Measurements from ENCODE around the gene ZNF385C. TPM values are rescaled to one million over a fixed set of nuclear protein-coding genes. Genes with fewer than 3 reads are reported as not detected.

The ZNF385C gene
- total RNA-seq, 1 experiment from 2014 or later = 0.08 TPM

DNA sequence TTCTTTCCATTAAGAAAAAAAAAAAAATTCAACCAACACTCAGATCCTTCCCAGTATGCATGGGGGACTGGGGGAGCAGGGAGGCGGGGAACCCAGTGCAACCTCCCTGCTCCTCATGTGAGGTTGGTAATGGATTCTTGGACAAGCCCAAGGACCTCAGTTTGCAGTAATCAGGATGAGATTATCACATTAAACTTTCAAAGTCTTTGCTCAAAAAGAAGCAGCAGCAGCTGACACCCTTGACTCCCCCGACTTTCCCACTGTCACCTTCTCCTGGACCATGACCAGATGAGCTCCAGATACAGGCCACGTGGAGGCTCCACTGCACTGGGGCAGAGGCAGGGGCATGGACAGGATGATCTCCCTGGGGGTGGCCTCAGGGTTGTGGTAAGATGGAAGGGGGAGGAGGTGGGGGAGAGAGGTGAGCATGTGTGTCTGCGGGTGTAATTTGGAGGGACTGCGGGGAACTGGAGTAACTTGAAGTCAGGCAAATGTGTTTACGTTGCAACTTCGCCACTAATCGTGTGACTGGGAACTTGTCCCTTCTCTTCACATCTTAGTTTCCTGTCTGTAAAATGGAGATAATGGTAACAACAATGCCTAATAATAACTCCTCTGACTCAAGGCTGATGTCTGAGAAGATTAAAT is 19.8 kb downstream of the ZNF385C start:
- DNase-seq (ENCODE audit: low spot score) = no peak

DNA sequence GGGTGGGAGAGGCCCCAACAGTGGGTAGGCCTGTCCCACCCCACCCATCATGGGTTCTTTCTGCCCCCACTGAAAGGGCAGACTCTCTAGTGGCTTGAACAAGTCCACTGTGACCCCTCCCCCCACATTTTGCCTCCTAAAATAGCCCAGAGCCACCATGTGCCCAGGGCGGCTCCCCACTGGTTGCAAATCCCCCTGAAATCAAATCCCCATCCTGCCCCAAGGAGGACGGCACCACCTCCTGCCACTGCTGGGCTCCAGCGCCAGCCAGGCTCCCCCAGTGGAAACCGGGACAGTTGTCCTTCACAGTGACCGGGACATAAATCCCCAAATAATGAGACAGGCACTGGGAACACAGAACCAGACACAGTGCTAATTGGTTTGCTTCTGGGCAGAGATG is 20.5 kb downstream of the ZNF385C start:
- no peak for DNase-seq (ENCODE audit: low spot score)

DNA sequence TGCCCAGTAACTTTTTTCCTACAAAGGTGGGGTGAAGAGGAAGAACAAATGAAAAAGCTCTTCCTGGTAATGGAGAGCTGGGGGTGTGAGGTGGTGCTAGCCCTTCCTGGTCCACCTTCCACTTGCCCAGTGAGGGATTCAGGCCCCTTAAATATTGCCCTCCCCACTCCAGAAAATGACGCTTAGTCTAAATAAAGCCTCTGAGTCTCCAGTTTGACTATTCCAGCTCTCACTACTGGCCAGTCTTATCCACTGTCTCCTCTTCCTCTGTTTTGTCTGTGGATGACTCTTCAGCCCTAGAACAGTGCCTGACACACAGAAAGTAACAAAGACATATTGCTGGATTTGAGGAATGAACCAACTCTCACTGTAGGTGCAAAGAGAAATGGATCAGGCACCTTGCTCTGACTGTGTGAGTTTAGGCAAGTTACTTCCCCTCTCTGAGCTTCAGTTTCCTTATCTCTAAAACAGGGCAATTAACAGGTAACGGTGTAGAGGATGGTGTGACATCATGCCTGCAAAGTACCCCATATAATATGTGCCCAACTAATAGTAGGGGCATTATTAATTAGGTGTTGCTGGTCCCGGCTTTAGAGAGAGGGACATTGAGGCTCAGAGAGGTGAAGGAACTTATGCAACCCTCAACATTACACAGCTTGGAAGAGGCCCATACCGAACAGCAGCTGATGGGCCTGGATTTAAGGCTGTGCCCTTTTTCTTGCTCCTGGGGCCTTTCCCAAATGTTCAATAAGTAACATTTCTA is 21.3 kb downstream of the ZNF385C start:
- DNase-seq (ENCODE audit: low spot score) = no peak

DNA sequence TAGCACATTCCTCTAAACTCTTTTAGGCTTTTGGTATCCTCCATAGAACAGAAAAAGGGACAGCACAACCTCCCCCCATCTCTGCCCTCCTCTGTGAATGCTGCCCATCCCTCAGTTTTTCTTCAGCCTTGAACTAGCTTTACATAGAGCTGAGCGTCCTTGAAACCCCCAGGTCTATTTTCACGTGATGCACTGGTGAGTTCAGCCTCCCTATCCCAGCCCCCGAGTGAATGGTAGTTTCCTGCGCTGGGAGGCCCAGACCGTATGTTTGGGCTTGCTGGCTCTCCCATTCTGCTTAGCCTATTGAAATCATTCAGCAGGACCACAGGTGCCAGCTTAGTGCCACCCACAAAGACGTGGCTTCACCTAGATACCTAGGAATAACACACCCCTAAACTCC is 22.5 kb downstream of the ZNF385C start:
- DNase-seq (ENCODE audit: low spot score) = no peak

DNA sequence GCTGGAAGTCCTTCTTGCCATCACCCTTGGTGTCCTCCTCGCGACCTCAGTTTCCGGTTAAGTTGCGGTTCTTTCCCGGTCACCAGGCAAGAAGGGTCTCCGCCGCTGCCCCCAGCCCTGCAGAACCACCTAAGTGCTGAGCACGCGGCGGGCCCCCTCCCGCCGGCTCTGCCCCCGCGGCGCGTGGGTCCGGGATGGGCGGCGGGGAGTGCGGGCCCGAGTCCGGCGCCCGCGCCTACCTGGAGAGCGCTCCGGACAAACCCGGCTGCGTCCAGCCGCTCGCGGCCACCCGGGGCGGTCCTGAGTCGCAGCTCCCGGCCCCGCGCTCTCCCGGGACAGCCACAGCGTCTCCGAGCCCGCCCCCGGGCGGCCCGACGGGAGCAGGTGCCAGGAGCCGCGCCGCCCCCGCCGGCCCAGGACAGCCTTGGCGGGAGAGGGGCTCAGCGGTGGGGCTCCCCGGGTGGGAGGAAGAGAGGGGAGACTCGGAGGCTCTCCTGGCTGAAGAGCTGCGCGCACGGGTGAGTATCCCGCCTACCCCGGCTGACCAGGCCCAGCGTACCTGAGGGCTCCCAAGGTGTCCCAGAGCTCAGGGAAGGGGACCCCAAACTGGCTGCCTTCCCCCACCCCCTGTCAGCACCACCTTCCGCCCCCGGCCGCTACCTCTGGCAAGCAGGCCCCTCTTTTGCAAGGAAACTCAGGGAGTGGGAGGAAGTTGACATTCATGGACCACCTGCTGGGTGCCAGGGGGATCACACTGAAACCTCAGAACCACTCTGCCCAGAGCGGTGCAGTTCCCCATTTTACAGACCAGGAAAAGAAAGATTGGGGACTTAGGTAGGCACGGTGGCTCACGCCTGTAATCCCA is 25.7 kb downstream of the ZNF385C start:
- no peak for DNase-seq (ENCODE audit: low spot score)

DNA sequence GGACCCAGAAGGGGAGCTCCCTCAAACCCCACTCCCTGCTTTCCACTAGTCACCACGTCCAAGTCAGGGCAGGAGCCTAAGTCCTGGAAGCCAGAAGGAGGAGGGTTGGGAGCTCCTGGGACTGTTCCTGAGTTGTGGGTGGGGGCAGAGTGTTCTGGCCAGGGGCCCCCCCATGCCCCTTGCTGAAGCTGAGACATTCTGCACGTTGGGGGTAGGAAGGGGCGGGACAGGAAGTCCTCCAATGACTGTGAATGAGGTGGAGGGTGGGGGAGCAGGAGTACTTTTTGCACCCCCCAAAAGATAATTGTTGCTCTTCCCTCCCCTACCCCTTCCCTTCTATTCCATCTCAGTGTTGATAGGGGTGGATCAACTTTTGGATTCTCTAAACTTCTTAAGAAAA is 26.5 kb downstream of the ZNF385C start:
- no peak for DNase-seq (ENCODE audit: low spot score)

DNA sequence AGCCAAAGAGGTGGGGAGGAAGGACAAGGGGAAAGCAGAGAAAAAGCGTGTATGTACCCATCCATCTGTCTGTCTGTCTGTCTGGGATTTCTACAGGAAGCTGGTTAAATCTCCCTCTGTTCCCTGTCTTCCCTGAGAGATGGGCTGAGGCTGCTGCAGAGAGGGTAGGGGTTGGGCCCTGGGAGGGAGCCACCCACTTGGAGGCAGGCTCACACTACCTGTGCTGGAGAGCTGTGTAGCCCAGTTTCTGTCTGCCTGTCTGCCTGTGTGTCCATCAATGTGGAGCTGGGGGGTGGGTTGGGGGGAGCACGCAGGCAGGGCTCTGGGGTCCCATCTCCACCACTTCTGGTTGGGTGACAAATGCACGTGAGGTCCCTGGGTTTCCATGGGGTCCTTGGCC is 29.3 kb downstream of the ZNF385C start:
- no peak for DNase-seq (ENCODE audit: low spot score)

DNA sequence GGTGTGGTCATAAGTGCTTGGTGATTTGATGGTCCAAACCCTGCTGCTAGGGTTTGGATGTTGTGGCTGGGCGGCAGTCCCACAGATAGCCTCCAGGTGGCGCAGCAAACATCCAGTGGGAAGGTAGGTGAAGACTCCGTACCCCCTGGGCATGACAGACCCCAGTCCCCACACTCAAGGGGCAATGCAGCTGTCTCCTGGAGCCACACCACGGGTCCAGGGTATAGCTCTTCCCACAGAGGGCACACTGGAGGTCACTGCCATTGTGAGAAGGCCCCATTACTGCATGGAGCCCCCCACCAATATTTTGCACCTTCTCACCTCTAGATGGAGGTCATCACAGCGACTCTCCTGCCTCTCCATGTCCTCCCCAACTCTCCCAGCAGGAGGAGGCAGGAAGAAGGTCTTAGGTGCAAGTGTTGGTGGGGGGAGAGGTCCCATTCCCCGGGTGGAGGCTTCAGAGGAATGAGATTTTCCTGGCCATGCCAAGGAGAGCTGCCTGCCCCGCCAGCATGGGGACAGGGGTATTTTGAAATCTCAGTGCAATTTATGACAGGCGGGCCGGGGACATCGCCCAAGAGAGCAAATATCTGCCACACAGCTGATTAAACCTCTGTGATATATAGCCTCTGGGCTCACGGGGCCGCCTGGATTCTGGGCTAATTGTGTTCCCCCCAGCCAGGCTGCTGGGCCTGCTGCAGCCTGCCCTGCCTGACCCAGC is 30.7 kb downstream of the ZNF385C start:
- peak; percentile 76 for DNase-seq (ENCODE audit: low spot score)

DNA sequence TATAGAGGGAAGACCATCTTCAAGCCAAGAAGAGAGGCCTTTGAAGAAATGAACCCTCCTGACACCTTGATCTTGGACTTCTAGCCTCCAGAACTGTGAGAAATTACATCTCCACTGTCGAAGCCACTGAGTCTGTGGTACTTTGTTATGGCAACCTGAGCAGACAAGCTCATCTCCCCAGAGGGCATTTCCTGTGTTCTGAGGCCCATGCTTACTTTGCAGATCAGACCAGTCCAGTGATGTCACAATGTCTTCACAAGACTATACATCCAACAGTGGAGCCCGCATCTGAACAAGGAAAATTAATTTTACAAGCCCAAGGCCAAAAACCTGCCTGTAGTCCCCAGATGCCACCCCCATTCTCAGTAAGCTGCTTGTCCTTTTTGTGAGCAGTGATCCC is 33.1 kb downstream of the ZNF385C start:
- no peak for DNase-seq (ENCODE audit: low spot score)

DNA sequence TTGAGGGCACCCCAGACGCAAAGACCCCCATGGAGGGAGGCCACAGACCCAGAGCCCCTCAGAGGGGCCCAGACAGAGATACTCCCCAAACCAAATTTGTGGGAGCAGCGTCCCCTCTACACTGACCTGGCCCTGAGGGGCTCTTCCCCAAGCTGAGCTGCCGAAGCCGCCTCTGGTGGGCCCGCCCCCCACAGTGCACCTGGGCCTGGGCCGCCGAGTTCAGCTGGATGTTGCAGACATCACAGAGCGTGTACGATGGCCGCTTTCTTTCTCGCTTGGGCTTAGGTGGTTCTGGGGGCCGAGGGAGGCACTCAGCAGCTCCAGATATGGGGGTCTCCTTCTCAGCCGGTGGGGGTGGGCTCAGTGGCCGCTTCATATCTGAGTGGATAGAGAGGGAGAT is 35.6 kb downstream of the ZNF385C start:
- no peak for DNase-seq (ENCODE audit: low spot score)

DNA sequence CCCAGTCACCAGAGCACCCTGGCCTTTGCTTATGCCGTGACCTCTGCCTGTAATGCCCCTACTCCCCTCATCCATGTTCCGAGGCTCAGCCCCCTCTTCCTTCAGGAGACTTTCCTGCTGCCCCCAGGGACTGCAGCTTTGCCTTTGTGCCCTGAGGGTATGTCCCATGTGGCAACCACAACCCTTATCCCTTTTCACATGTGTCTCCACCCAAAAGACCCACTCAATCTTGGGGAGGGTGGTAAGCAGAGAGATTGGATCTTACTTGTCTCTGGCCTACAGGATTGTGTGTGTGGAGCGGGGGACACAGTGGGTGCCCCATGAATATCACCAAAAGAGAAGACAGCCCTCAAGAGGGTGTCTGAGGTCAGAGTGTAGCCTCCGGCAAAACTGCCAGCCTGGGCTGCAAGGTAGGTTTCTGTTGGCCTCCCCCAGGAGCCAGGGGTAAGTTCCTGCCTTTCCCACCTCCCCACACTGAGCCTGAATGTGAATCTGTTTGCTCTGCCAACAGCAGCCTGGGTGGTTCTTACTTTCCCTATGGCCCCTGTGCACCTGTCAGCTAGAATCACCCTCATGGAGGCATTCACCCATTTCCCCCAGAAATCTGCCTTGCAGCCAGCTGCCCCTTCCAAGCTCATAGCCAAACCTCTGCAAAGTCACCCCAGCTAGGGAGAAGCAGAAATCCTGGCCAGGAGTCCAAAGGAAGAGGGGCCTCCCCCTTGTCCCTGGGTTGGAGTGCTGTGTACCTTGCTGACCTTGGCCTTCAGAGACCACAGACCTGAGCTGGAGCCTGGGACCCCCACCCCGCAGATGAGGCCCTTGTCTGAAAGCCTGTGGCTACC is 36.4 kb downstream of the ZNF385C start:
- no peak for DNase-seq (ENCODE audit: low spot score)

DNA sequence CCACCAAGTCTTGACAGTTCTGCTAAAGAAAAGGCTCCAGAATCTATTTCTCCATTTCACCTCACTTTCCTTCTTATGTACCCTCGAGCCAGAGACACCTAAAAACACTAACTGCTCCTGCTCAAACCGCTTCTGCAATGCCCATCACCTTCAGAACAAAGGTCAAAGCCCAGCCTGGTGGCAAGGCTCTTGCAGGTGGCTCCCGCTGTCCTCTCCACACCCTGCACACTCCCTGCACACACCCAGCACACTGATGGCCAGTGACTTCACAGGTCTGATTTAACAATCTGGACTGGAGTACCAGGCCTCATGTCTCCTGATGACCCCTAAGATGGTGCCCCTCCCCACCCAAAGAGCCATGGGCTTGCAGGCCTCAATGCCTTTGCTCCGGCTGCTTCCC is 38.0 kb downstream of the ZNF385C start:
- DNase-seq (ENCODE audit: low spot score) = no peak

DNA sequence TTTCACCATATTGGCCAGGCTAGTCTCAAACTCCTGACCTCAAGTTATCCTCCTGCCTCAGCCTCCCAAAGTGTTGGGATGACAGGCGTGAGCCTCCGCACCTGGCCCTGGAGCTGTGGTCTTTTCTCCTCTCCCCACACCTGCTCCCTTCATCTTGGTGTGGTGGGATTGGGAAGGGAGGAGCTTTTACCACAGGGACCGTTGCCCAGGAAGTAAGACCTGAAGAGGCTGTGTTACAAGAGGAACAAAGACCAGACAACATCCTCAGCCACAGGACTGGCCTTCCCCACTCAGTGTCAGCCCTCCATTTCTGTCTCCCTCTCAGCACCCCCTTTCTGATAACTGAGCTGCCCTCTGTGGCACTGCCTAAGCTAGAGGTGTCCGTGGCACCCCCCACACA is 38.5 kb downstream of the ZNF385C start:
- DNase-seq (ENCODE audit: low spot score) = no peak

DNA sequence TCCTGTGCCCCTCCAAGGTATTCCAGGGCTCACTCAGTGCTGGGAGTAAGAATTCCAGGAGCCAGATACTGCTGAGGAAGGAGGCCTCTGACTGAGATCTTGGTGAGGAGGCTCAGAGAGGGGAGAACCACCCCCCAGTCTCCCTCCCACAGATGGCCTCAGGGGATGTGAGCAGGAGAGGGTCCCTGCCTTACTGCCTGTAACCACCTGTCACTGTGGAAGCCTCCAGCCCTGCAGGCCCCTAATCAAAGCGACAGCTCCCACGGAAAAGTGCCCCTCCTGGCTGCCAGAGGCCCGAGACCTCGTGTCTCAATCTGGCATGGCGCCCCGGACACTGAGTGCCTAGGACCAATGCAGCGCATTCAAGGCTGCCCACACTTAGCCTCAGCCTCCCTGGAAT is 40.2 kb downstream of the ZNF385C start:
- DNase-seq (ENCODE audit: low spot score) = no peak

DNA sequence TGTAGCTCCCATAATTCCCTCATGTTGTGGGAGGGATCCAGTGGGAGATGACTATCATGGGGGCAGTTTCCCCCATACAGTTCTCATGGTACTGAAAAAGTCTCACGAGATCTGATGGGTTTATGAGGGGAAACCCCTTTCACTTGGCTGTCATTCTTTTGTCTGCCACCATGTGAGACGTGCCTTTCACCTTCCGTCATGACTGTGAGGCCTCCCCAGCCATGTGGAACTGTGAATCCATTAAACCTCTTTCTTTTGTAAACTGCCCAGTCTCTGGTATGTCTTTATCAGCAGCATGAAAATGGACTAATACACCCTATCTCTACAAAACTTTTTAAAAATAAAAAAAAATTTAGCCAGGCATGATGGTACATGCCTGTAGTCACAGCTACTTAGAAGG is 41.6 kb downstream of the ZNF385C start:
- no peak for DNase-seq (ENCODE audit: low spot score)

DNA sequence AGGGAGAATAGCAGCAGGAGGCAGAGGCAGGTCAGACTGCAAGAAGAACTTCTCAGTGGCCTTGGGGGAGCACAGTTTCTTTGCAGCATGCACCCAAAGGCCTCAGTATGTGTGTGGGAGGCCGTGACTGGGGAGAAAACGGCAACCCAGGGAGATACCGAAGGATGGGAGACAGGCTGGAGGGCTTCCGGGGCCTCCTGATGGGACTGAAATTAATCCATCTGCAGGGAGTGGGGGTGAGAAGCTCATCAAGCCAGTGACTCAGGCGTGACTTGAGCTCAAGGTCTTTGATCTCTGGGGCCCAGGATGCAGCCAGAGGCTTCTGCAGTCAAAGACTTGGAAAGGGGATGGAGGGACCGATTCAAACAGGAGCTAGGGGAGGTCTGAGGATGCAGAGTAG is 42.8 kb downstream of the ZNF385C start:
- DNase-seq (ENCODE audit: low spot score) = no peak

DNA sequence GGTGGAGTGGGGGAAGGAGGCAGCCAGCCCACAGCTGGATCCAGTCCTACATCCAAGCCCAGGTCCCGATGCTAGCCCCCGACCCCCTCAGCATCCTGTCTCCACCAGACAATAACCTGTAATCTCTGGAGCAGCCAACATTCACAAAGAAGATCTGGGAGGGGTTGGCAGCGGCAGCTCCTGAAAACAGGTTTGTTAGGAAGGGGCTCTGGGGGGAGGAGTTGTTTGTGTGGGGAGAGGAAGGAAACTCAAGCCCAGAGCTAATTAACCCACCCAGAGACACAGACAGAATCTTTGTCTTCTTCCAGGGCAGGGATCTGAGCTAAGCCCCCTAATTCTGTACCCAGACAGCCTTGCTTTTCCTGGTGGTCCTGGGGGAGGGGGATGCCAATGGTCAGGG is 43.2 kb downstream of the ZNF385C start:
- no peak for DNase-seq (ENCODE audit: low spot score)

DNA sequence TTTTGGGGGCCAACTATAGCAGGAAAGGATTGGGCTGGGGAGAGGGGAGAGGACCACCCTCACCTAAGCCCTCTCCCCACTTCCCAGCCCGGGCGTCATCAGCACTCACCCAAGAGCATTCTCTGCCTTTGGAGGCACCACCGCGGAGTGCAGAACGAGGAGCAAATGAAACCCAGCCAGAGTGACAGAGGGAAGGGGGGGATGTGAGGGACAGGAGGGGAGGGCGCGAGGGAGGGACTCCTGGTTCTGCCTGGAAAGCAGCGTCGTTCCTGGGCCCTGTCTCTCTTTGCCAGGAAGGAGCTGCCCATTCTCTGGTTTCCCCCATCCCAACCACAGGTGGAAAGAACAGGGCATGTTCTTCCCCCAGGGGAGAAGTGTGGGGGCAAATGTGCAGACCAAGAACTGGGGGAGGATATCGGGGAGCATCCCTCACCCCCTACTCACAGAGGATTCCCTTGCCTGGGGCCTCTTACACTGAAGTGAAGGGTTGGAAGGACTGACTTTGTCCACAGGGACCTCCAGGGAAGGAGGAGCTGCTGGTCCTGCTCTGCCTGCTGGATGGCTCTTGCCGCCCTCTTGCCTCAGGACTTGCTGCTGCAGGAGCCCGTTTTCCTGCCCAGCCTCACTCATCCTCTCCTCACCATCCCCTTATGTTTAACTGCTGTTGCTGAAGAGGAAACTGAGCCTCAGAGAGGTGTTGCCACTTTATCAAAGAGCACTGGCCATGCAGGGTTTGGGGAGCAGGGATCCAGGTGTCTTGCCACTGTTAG is 44.4 kb downstream of the ZNF385C start:
- DNase-seq (ENCODE audit: low spot score) = no peak

DNA sequence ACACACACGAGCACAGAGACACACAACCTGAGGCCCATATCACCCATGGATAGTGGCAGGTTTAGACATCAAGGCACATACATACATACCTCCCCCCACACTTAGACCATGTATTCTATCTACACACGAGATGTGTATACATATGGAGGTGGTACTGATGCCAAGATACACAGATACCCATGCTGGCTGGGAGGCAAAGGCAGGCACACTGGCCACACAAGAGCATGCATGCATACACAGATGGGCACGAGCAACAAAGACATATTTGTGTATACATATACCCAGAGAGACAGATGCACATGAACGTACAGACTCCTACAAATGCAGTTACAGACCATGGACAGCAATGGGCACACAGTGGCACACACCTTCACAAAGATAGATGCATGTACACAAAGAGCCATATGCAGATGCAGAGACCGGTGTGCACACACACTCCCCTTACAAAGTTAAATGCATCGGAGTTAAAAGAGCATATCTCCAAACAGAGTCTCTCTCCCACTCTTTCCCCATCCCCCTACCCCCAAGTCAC is 45.9 kb downstream of the ZNF385C start:
- DNase-seq (ENCODE audit: low spot score) = no peak

DNA sequence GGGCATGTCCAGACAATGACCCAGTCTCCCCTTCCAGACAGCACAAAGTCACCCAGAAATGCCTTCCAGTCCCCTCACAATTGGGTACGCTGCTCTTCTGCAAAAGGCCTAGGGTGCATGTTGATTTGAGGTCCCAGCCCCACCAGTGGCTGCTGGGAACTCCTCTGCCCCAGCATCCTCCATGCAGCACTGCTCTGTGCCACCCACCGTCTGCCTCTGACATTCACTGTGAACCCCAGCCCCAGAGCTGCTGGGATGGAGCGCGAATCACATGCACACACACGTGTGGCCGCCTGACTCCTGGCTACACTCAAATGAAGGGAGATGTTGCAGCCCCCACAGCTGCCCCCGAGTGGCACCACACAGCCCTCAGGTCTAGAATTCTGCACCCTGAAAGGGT is 46.6 kb downstream of the ZNF385C start:
- DNase-seq (ENCODE audit: low spot score) = no peak

All from HT-29 (cell line).